Mesenteric fat pad (tissue), 1 donor: ENCODE measurements around the gene ZNF341. TPM values are rescaled to one million over a fixed set of nuclear protein-coding genes. Genes with fewer than 3 reads are reported as not detected.
"Not testable (repeated sequence)": the region's sequence is repeated elsewhere in the genome, so short reads cannot be mapped to it uniquely, and the experiment has no call there.

Experiments used
- DNase-seq: peaks from one replicate; pipeline ENCODE4 v3.0.0-alpha.2; 2020; ENCODE audit warnings: low spot score
- total RNA-seq: library from RNA; stranded (reverse); fragmentation: NEBNext Ultra II Directional; extraction: Animal tissue kit (Norgen Biotek cat#: 25700); gene quantifications from one replicate; pipeline ENCODE4 v1.2.1, GENCODE V29; 2021
- donor health status: DM: yes; HTN: yes; CAD: no.

The ZNF341 gene
- total RNA-seq, 1 donor from 2014 or later = 3.1 TPM

DNA sequence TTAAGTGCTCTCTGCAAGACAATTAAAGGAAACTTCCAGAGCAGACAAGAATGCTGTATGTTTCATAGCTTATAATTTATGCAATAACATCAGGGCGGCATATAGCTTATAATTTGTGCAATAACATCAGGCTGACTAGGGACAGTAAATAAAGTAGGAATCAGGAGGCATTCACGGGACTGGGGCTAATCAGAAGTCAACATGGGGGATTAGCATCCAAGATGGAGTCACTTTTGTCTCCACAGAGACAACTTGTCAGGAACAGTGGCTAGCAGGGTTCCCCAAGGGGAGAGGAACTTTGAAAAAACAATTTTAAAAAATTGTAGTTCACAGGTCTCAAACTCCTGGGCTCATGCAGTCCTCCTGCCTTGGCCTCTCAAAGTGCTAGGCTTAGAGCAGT lies 3.3 kb upstream of the ZNF341 start:
- DNase-seq = no peak

DNA sequence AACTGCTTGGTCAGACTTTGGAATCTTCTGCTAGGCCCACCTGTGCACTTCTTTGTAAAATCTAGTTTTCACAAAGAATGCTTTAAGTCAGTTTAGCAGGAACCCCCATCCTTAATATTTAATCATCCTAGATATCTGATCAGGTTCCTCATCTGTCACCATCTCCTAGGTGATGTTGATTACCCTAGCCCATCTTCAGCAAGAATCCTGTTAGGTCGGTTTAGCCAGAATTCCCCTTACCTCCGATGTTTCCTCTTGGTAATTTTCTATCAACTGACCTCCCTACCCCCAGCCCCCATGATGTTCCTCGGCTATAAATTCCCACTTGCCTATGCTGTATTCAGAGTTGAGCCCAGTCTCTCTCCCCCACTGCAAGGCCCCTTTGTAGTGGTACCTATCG lies 2.7 kb upstream of the ZNF341 start:
- DNase-seq = no peak

DNA sequence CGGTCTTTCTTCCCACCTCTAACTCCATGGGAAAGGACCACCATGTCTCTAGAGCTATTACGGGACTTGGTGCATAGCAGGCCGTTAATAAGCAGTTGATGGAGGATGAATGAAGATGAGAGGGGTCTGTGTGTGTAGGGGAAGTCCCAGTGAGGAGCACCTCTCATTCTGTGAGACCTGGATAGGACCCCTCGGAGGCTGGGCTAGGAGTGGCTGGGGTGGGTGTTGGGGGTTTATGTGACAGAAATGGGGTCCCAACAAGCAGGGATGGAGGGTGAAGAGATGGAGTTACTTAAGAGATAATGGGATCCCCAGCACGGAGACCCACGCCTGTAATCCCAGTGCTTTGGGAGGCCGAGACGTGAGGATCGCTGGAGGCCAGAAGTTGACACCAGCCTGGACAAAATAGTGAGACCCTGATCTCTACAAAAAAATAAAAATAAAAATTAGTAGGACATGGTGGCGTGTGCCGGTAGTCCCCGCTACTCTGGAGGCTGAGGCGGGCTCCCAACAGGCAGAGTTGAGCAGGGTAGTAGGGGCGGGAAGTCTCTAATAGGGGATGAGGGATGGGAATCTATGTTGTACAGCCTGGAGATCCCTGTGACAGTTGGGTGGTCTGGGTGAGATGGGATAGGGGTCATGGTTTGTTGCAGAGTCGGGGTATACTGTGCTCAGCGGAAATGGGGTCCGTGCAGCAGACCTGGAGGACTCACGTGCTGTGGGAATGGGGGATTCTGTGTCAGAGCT lies 677 bp upstream of the ZNF341 start:
- no peak for DNase-seq

DNA sequence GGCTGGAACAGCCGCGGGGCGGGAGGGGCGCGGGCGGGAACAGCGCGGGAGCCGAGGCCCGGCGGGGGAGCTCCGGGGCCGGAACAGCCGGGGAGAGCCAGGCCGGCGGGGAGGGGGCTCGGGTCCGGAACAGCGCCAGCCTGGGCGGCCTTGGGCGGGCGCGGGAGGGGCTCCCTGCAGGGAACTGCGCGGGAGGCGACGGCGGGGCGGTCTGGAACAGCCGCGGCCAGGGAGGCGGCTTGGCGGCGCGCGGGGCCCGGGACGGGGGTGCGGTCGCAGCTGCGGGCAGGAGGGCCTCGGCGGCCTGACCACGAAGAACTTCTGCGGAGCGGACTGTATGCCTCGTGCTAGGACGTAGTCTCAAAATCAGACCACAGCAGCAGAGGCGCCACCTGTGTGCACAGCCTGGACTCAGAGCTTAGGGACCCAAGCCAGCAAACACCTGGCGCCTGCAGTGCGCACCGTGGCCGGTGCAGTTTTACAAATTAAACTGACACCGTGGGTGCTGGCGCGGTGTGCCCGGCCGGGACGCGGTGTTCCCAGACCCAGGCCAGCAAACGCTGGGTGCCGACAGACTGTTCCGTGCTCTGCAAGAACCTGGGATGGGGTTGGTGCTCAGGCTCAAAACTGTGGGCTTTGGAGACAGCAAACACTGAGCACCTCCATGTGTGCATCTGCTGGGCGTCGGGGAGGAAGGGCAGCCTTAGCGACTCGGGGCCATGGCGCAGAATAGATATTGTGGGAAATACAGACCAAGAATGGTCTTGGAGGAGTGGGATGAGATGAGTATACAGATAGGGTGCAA lies 572 bp downstream of the ZNF341 start:
- DNase-seq = peak; percentile 95

DNA sequence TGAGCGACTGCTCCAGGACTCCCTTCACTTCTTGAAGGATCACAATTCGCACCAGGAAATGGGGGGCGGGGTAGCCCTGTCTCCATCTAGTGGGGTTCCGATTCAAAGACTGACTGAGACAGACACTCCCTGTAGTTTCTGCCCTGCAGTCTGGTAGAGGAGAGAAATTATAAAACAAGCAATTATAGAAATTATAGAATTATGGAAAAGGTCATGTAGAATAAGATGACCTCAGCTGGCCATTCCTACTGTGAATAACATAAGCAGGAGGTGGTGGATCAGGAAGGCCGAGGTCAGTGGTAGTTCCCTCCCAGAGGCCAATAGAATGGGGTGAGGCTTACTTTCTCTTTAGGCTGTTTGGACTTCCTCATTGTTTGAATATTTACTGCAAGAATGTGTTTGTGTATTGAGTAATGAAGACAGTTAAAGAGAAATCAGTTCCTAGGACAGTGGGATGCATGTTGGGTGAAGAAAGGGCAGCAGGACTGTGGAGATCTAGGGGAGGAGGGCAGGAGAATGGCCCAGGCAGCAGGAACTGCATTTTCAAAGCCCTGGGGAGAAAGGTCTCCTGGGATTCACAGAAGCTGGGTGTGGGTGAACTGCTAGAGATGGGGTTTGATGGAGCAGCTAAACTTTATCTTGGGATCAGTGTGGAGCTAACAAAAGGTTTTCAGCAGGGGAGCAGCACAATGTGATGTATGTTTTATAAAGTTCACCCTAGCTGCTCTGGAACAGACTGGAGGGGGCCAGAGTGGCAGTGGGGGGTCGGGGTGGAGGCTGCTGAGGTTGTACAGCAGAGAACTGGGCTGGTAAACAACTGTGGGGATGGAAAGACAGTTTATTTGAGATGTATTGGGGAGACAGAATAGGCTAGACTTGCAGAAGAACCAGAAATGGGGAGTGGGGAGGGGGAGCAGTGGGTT lies 2.1 kb downstream of the ZNF341 start:
- DNase-seq = no peak

DNA sequence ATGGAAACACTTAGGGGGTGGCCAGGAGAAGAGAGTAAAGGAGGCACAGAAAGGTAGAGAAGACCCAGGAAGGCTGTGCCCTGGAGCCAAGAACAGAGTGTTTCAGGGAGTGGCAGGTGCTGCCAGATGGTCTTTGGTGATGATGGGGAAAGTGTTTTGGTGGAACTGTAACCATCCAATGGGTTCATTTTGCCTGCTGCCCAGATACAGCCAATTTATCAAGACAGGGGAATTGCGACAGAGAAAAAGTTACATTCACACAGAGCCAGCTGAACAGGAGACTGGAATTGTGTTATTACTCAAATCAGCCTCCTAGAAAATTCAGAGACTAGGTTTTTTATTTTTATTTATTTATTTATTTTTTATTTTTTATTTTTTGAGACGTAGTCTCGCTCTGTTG lies 5.2 kb downstream of the ZNF341 start:
- no peak for DNase-seq

DNA sequence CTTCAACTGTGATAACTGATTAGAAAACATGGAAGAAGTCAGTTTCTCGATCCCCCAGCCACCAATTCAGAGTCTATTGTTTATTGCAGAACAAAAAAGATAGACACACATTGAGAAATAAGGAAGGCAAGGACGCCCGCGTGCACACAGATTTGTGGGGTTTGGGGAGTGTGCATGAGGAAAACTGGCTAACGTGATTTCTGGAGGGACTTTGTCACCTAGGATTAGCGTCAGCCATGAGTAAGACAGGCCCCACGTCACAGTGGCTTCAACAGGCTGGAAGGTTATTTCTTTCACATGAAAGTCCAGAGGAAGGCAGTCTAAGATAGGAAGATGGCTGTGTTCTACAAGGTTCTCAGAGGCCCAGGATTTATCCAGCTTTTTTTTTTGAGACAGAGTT lies 7.7 kb downstream of the ZNF341 start:
- DNase-seq = no peak

DNA sequence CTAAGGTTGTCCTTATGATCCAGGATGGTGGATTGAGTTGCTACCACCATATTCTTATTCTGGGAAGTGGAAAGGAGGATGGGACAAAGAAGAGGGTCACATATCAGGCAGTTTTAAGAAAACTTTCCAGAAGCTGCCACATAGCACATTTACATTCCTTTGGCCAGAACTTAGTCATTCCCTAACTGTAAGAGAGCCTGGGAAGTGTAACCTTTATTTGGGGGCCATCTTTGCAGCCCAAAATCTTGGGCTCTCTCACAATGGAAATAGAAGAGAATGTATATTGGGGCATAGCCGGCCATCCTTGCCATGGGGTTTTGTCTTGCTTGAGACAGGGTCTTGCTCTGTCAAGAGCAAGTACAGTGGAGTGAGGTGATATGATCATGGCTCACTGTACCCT lies 8.4 kb downstream of the ZNF341 start:
- no peak for DNase-seq

DNA sequence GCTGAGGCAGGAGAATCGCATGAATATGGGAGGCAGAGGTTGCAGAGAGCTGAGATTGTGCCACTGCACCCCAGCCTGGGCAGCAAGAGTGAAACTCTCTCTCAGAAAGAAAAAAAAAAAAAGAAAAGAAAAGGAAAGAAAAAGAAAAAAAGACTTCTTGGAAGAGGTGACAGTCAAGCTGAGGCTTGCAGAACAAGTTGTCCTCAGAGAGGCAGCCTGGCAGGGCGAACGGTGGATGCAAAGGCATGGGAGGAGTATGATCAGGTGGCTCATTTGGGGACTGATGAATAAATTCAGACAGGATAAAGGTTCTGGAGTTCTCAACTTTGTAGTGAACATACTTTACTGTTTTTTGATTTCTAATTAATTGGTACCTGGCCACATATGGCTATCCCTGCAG lies 12.4 kb downstream of the ZNF341 start:
- no peak for DNase-seq

DNA sequence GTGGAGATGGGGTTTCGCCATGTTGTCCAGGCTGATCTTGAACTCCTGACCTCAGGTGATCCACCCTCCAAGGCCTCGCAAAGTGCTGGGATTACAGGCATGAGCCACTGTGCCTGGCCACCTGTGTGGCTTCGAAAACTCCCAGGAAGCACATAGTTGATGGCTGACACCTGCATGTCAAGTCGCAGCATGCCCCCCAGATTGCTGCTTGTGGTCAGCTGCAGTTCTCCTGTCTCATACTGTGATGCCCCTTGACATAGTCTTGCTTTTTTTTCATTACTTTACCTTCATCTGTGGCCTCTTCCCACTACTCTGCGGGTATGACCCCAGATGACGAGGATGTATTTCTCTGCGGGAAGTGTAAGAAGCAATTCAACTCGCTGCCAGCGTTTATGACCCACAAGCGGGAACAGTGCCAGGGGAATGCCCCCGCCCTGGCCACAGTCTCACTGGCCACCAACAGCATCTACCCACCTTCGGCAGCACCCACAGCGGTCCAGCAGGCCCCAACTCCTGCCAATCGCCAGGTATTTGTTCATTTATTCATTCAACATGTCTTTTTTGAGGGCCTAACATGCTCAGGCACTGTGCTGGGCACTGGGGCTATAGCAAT lies 13.1 kb downstream of the ZNF341 start:
- no peak for DNase-seq

DNA sequence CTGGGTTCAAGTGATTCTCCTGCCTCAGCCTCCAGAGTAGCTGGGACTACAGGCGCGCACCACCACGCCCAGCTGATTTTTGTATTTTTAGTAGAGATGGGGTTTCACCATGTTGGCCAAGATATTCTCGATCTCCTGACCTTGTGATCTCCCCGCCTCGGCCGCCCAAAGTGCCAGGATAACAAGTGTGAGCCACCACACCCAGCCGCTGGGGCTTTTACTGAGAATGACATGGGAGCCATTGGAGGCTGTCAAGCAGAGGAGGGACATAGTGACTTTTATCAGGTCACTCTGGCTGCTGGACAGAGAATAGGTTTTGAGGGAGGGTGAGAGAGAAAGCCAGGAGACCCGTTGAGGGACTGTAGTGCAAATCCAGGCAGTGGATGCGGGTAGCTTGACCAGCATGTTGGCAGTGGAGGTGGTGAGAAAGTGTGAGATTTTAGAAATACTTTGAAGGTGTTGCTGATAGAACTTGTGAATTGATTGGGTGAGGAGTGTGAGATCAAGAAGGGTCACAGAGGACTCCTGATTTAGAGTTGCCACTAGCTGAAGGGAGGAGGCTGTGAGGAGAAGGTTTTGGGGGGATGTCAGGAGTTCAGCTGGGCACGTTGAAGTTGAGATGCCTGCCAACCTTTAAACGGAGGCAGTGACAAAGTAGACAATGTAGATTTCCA lies 14.7 kb downstream of the ZNF341 start:
- DNase-seq = no peak

DNA sequence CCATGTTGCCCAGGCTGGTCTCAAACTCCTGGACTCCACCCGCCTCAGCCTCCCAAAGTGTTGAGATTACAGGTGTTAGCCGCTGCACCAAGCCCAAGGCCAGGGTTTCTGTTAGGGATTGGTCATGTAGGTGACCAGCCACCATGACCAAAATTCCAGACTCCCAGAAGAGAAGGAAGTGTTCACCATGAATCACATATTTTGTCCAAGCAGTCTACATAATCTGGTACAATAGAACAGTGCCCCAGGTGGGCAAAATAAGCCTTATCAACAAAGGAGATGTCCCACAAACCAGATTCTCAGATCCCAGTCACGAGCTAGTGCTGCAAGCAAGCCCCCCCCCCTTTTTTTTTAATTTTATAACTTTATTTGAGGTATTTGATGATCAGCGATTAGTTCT lies 20.0 kb downstream of the ZNF341 start:
- DNase-seq = no peak

DNA sequence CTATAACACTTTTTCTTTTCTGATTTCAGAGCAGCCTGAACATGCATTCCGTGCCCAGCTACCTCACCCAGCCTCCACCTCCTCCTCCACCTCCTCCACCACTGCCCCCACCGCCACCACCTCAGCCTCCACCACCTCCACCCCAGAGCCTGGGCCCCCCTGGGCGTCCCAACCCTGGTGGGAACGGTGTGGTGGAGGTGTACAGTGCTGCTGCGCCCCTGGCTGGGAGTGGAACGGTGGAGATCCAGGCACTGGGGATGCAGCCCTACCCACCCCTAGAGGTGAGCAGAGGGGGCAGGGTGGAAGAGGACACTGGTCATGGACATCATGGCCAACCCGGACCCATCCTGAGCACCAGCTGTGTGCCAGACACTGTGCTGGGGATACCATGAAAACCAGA lies 21.3 kb downstream of the ZNF341 start:
- DNase-seq = no peak

DNA sequence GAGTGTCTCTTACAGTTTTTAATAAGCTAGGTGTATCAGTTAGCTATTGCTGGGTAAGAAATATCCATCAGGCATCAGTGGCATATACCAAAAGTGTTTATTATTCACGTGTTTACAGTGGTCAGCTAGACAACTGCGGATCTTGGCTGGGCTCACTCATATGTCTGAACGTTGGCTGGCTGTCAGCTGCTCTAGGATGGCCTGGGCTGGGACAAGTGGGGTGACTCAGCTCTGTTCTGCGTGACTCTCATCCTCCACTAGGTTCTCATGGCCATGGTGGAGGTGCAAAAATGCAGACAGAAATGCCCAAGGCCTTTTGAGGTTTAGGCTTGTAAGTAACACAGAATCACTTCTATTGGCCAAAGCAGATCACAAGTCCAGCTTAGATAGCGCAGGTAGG lies 22.0 kb downstream of the ZNF341 start:
- no peak for DNase-seq

DNA sequence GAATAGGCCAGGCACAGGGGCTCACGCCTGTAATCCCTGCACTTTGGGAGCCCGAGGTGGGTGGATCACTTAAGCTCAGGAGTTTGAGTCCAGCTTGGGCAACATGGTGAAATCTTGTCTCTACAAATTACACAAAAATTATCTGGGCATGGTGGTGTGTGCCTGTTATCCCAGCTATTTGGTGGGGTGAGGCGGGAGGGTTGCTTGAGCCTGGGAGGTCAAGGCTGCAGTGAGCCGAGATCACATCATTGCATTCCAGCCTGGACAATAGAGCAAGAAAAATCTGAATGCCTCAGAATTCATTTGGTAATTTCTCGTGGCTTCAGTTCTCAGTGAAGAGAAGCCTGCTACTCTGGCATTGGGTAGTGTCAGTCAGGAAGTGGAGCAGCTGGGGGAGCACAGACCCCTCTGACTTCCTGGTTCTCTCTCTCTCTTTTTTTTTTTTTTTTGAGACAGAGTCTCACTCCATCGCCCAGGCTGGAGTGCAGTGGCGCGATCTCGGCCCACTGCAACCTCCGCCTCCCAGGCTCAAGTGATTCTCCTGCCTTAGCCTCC lies 24.2 kb downstream of the ZNF341 start:
- DNase-seq = not testable (repeated sequence)

DNA sequence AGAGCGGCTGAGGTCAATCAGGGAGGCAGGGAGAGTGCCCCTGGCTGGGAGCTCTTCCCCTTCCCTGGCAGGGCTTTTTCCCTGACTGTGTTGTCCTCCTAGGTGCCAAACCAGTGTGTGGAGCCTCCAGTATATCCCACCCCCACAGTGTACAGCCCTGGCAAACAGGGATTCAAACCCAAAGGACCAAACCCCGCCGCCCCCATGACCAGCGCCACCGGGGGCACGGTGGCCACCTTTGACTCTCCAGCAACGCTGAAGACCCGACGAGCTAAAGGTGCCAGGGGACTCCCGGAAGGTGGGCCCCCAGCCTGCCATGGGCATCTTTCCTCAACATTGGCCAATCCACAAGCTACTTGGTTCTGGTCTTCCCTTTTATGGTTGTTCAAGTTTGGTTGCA lies 25.2 kb downstream of the ZNF341 start:
- no peak for DNase-seq

DNA sequence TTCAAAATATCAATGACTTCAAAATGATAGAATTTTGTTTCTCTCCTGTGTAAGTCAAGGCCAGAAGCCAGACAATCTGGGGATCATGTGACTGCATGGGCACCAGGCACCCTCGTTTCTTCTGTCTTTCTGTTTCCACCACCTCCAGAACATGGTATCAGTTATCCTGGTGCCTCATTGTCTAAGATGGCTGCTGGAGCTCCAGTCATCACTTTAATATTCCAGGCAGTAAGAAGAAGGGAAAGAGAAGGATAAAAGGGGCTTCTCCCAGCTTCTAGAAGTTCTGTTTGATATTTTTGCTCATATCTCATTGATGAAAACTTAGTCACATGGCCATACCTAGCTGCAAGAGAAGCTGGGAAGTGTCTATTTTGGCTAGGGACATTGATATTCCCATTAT lies 25.7 kb downstream of the ZNF341 start:
- DNase-seq = no peak

DNA sequence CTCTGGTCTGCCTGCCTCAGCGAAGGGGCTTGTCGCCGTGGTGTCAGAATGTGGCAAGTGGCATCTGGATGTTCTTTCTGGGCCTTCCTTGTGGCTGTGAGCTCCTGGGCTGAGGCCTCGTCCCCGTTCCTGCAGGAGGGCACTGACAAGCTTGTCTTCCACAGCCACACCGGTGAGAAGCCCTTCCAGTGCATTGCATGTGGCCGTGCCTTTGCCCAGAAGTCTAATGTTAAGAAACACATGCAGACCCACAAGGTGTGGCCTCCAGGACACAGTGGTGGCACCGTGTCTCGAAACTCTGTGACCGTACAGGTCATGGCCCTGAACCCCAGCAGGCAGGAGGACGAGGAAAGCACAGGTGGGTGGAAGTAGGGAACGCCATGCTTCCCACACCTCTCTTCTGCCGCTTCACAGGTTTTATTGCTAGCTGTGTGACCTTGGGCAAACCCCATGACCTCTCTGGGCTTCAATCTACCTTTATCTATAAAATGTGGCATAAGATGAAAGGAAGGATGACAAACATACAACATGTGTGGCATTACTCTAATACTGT lies 30.0 kb downstream of the ZNF341 start:
- no peak for DNase-seq

DNA sequence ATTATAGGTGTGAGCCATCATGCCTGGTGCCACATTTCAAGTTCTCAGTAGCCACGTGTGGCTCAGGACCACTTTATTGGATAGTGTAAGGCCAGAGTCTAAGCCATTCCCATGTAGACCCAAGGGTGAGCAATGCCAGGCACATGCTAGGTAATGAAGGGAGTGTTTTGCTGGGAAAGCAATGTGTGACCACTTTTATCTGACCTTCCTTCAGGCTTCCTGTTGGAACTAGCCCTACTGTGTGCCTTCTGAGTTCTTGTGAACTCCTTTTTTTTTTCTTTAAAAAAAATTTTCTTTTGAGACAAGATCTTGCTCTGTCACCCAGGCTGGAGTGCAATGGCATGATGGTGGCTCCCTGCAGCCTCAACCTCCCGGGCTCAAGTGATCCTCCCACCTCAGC lies 33.3 kb downstream of the ZNF341 start:
- no peak for DNase-seq

DNA sequence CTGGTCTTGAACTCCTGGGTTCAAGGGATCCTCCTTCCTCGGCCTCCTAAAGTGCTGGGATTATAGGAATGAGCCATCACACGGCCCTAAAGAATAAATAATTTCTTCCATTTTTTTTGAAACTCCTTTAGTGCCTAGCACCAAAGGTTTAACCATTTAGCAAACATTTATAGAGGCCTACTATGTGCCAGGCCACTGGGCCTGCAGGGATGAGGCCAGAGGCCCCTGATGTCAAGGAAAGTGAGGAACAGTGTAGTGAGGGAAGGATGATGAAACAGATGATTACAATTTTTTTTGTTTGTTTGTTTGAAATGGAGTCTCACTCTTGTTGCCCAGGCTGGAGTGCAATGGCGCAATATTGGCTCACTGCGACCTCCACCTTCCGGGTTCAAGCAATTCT lies 33.8 kb downstream of the ZNF341 start:
- DNase-seq = no peak
